K562 (cell line): ENCODE data around the gene MFNG. TPM values are rescaled to one million over a fixed set of nuclear protein-coding genes. Genes with fewer than 3 reads are reported as not detected.
A peak's percentile ranks its signal among the peaks of the same experiment; 100 is the strongest.

Experiments
- ATAC-seq: fragments of 200-7000 bp; cut with Tn5 transposase; 3 replicates; pipeline ENCODE4 v1.9.1; 2020; ENCODE audit warnings: moderate library complexity
- BruUV-seq: library from RNA; stranded (reverse); fragments of 400-500 nt; replicated peaks from 2 replicates; lab custom pipeline; 2021; lab: Mats Ljungman, UMichigan
- CTCF ChIA-PET: fragments of 300-600 bp; formaldehyde crosslinking; extraction: SDS; loops from one replicate; lab custom pipeline; 2021; ENCODE audit warnings: low intra/inter-chr PET ratio; lab: Yijun Ruan, JAX
- POLR2A ChIA-PET: fragments of 300-600, 350-650 bp; sonication (Branson Sonifier 250); formaldehyde crosslinking; extraction: SDS; loops from one replicate; lab custom pipeline; 2021; ENCODE audit warnings: antibody characterized with exemption, inconsistent platforms; lab: Yijun Ruan, JAX
- DNase-seq, 4 experiments: peaks; one replicate each; pipeline versions ENCODE4 v3.0.0 to v3.0.0-alpha.2; 2011 to 2018; ENCODE audit warnings: low spot score in 3 of 4, mixed read lengths in 3 of 4; ENCODE audit errors: extremely low read depth in 1 of 4
- FAIRE-seq: peaks from 2 replicates; lab custom pipeline; 2011; peaks lifted over from hg19 to GRCh38; lab: Jason Lieb, UNC
- H2AFZ ChIP-seq: 2 replicates; pipeline ENCODE4 v1.6.0; 2011; ENCODE audit warnings: low read depth, low read length, control low read depth, inconsistent platforms
- H3K27ac ChIP-seq: fragments of 200-600 bp; 3 replicates; pipeline ENCODE4 v1.8.0; 2011; ENCODE audit warnings: low read depth, mild to moderate bottlenecking, control low read depth, inconsistent platforms, low read length, moderate library complexity, mixed read lengths; ENCODE audit errors: extremely low read depth
- H3K27me3 ChIP-seq, 2 experiments: fragments of 300-600 bp in 1 of 2; 2 replicates in 1 of 2; 3 replicates in 1 of 2; pipeline versions ENCODE4 v1.6.0 to v1.8.0; 2011; ENCODE audit warnings: inconsistent platforms in 2 of 2, low read length in 2 of 2, mild to moderate bottlenecking in 1 of 2, mixed read lengths in 1 of 2, moderate library complexity in 1 of 2; ENCODE audit not compliant: control insufficient read depth in 2 of 2, insufficient read depth in 2 of 2
- H3K36me3 ChIP-seq: fragments of 300-600 bp; 3 replicates; pipeline ENCODE4 v1.8.0; 2011; ENCODE audit warnings: mild to moderate bottlenecking, low read length, inconsistent platforms; ENCODE audit not compliant: control insufficient read depth, insufficient read depth
- H3K4me1 ChIP-seq, 2 experiments: fragments of 200-600 bp in 1 of 2; replicated peaks in 1 of 2; 2 replicates in 1 of 2; 3 replicates in 1 of 2; pipeline versions ENCODE4 v1.5.1 to v1.8.0; 2011; ENCODE audit warnings: inconsistent platforms in 2 of 2, low read length in 2 of 2, mild to moderate bottlenecking in 1 of 2, mixed read lengths in 1 of 2, moderate library complexity in 1 of 2; ENCODE audit not compliant: control insufficient read depth in 2 of 2, insufficient read depth in 2 of 2
- H3K4me2 ChIP-seq: 2 replicates; pipeline ENCODE4 v1.6.1; 2011; ENCODE audit warnings: low read length, control low read depth, inconsistent platforms, mixed read lengths; ENCODE audit not compliant: insufficient read depth
- H3K4me3 ChIP-seq: fragments of 200-600 bp; sonication (generic), shearing (Covaris generic); 2 replicates; pipeline ENCODE4 v1.5.1; 2016; ENCODE audit warnings: control low read depth, inconsistent platforms
- H3K79me2 ChIP-seq: fragments of 200-600 bp; 3 replicates; pipeline ENCODE4 v1.8.0; 2011; ENCODE audit warnings: low read length, inconsistent platforms; ENCODE audit not compliant: control insufficient read depth, insufficient read depth
- H3K9ac ChIP-seq, 2 experiments: 2 replicates each; pipeline versions ENCODE4 v1.6.0 to v1.6.1; 2011; ENCODE audit warnings: low read depth in 2 of 2, low read length in 2 of 2, control low read depth in 1 of 2, inconsistent platforms in 1 of 2, mild to moderate bottlenecking in 1 of 2, mixed read lengths in 1 of 2; ENCODE audit not compliant: insufficient read depth in 1 of 2
- H3K9me1 ChIP-seq: one replicate; pipeline ENCODE4 v1.6.0; 2011; ENCODE audit warnings: inconsistent platforms, mild to moderate bottlenecking, low read length, moderate library complexity; ENCODE audit not compliant: control insufficient read depth, insufficient read depth
- H3K9me3 ChIP-seq: replicated peaks from 2 replicates; pipeline ENCODE4 v1.5.1; 2011; ENCODE audit warnings: low read depth, low read length, inconsistent platforms; ENCODE audit not compliant: control insufficient read depth, insufficient read depth
- H4K20me1 ChIP-seq: replicated peaks from 2 replicates; pipeline ENCODE4 v1.6.1; 2011; ENCODE audit warnings: low read length, inconsistent platforms, mixed read lengths; ENCODE audit not compliant: control insufficient read depth, insufficient read depth
- CTCFL ChIP-seq: IDR thresholded peaks from 2 replicates; pipeline ENCODE4 v1.6.1; 2011; ENCODE audit warnings: borderline replicate concordance, low read depth, mild to moderate bottlenecking, moderate library complexity, low read length; ENCODE audit not compliant: insufficient read depth, poor library complexity, severe bottlenecking
- HBP1 ChIP-seq: fragments of 450-650 bp; formaldehyde crosslinking; IDR thresholded peaks from 2 replicates; pipeline ENCODE4 v1.4.0; 2022; ENCODE audit warnings: missing genetic modification characterization
- NCOA2 ChIP-seq, 2 experiments: fragments of 450-650 bp; IDR thresholded peaks; 2 replicates each; pipeline ENCODE4 v1.6.1; 2018; ENCODE audit warnings: mild to moderate bottlenecking in 2 of 2, moderate library complexity in 1 of 2; ENCODE audit not compliant: partially characterized antibody in 2 of 2
- RAD21 ChIP-seq, 2 experiments: fragments of 250-450 bp in 1 of 2; fragments of 450-650 bp in 1 of 2; sonication (Bioruptor Pico) in 1 of 2; formaldehyde crosslinking in 1 of 2; IDR thresholded peaks in 1 of 2; conservative IDR thresholded peaks in 1 of 2; 2 replicates each; pipeline versions ENCODE4 v1.4.0 to v1.8.0; 2020 to 2022; ENCODE audit warnings: mild to moderate bottlenecking in 2 of 2, moderate library complexity in 1 of 2
- SMC3 ChIP-seq: conservative IDR thresholded peaks from 2 replicates; pipeline ENCODE4 v1.6.1; 2011; ENCODE audit warnings: low read depth, low read length, improper control_type of control experiment; ENCODE audit not compliant: insufficient read depth
- ZBTB7A ChIP-seq: IDR thresholded peaks from 2 replicates; pipeline ENCODE4 v1.6.1; 2011; ENCODE audit warnings: low read depth, mild to moderate bottlenecking, low read length, moderate library complexity, borderline replicate concordance; ENCODE audit not compliant: control insufficient read depth
- WGBS: fragments of 100-300 bp; shearing (Covaris generic); methylation state at CpG from one replicate; pipeline ENCODE4 v1.1.6; 2016; ENCODE audit warnings: low coverage, mixed read lengths; ENCODE audit not compliant: insufficient coverage; ENCODE audit errors: missing lambda C conversion rate; 5-methylcytosine and 5-hydroxymethylcytosine counted together
- in situ Hi-C: fragments of 300-500 bp; cut with MboI; formaldehyde crosslinking; loops from 4 replicates; pipeline ENCODE4 v1.15.0; 2018; ENCODE audit warnings: inconsistent platforms, mixed read lengths
- intact Hi-C: fragments of 100-400 bp; cut with micrococcal nuclease; formaldehyde crosslinking; loops from 2 replicates; pipeline ENCODE4 v1.14.2; 2022
- polyA plus RNA-seq, 8 experiments: library from polyadenylated mRNA; depleted of rRNA in 4 of 8; stranded (reverse) in 5 of 8; unstranded in 3 of 8; fragments of >200 nt; fragmentation: Nextera tagmentation in 2 of 8; fragmentation: Illumina TruSeq in 1 of 8; extraction: Ambion mirVana in 2 of 8; extraction: Trizol in 1 of 8; gene quantifications; 2 replicates each; pipeline versions ENCODE4 v1.2.1 to v1.2.3, GENCODE V29; 2011 to 2014; ENCODE audit warnings: inconsistent platforms in 1 of 8, missing spikeins in 1 of 8
- total RNA-seq, 7 experiments: library from RNA; depleted of rRNA in 6 of 7; stranded (reverse); fragments of >200 nt in 6 of 7; fragmentation: Illumina TruSeq in 2 of 7; extraction: Trizol in 2 of 7; gene quantifications; 2 replicates each; pipeline versions ENCODE4 v1.2.1 to v1.2.3, GENCODE V29; 2011 to 2021; ENCODE audit warnings: low replicate concordance in 1 of 7

The MFNG gene
- total and polyA plus RNA-seq, 9 of the 15 experiments (the other 6 are each of a cell fraction or from before 2014, with no cell fraction given) = 0.13 to 0.73 (median 0.38) TPM; not detected in 4

GRCh38 chr22:37428649-37429586 lies 57.3 kb downstream of the MFNG start:
- intact Hi-C loops = loop anchor here (2.0 kb wide), 1 partner anchor 112 kb away; no protein-coding TSS in a partner anchor
- no peaks in the 10 kb centered on the region for H3K36me3 ChIP-seq
- ATAC-seq (peak; percentile 77), DNase-seq (peak; percentile 51 to 61 (median 56)), FAIRE-seq (no peak)
- no peaks in the 10 kb centered on the region for H3K9me3 ChIP-seq
- H3K9me1 ChIP-seq = no peaks in the 10 kb centered on the region
- H3K4me1 ChIP-seq = peaks cover 0 to 15% of the 10 kb centered on the region in 2 experiments; a peak in 2 of 5 replicates
- no peaks in the 10 kb centered on the region for H3K79me2 ChIP-seq
- no TSS peak for BruUV-seq
- ChIA-PET POLR2A (interaction anchor here (0.7 kb wide), 1 partner anchor 120 kb away, joined by 4 read pairs; no protein-coding TSS in a partner anchor), CTCF (interaction anchor here (2.0 kb wide), 1 partner anchor 162 kb away, joined by 5 read pairs; no protein-coding TSS in a partner anchor)
- no peak overlapping the region for H3K4me2 ChIP-seq
- in situ Hi-C loops = no loop called here
- H3K9ac ChIP-seq = no peak overlapping the region
- H4K20me1 ChIP-seq = peaks cover 6% of the 10 kb centered on the region
- no peak overlapping the region for H3K4me3 ChIP-seq
- H2AFZ ChIP-seq = no peak overlapping the region
- peaks cover 7 to 59% of the 10 kb centered on the region in 2 experiments; a peak in 4 of 5 replicates for H3K27me3 ChIP-seq
- WGBS = under 1% methylated on average over 15 of the region's 15 CpGs
- H3K27ac ChIP-seq = no peak overlapping the region
- TF ChIP-seq NCOA2 (IDR thresholded peaks at IDR 0.05; ENCODE audit: partially characterized antibody in 2 of 2) (no peak), HBP1 (CRISPR knock-in tag) (no peak), CTCFL (peak; percentile 56), RAD21 (CRISPR knock-in tag; conservative IDR thresholded peaks at IDR 0.05 in 1 of 2, IDR thresholded peaks at IDR 0.05 in 1 of 2) (peak; percentile 30 to 66; a peak in 3 of 4 replicates), SMC3 (peak; percentile 57), ZBTB7A (0 out of 2 replicates have a peak, but pooled peaks have one; percentile 43)
